Dermis blood vessel endothelial cell (primary cell): Measurements from ENCODE around the gene LRRTM4. TPM values are rescaled to one million over a fixed set of nuclear protein-coding genes. Genes with fewer than 3 reads are reported as not detected.

Experiments
- DNase-seq: peaks from one replicate; pipeline ENCODE4 v3.0.0; 2010
- total RNA-seq: library from RNA; depleted of rRNA; stranded (reverse); fragments of >200 nt; gene quantifications from 2 replicates; pipeline ENCODE4 v1.2.3, GENCODE V29; 2014

LRRTM4 gene
- total RNA-seq, 1 donor from 2014 or later = not detected

GRCh38 chr2:77469106-77469505, 53.1 kb downstream of the LRRTM4 start:
- DNase-seq = no peak

GRCh38 chr2:77459840-77460239, 62.3 kb downstream of the LRRTM4 start:
- DNase-seq = no peak

GRCh38 chr2:77458216-77458615, 64.0 kb downstream of the LRRTM4 start:
- no peak for DNase-seq

GRCh38 chr2:77457665-77458064, 64.5 kb downstream of the LRRTM4 start:
- no peak for DNase-seq

DNA sequence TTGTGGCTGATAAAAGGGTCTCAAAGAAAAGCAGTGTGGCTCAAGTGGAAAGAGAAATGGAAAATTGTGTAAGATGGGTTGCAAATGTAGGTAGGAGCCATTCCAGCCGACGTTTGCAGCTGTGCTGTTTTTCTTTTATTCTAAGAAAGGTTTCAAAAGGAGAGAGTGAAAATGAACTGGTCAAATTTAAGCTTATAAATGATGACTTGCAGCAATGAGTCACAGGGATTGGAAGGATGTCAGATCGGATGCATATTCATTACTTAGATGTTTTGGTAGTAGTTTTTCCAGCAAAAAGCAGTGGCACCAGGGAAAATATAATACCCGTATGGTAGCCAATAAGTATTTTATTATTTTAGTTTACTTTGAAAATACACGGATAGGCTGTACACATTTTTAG, 79.1 kb downstream of the LRRTM4 start:
- no peak for DNase-seq

GRCh38 chr2:77434880-77435279, 87.3 kb downstream of the LRRTM4 start:
- DNase-seq = no peak

- no peak for DNase-seq
Measured at GRCh38 chr2:77428946-77429345, 93.2 kb downstream of the LRRTM4 start.

GRCh38 chr2:77421971-77422370, 100.2 kb downstream of the LRRTM4 start:
- DNase-seq = no peak

DNA sequence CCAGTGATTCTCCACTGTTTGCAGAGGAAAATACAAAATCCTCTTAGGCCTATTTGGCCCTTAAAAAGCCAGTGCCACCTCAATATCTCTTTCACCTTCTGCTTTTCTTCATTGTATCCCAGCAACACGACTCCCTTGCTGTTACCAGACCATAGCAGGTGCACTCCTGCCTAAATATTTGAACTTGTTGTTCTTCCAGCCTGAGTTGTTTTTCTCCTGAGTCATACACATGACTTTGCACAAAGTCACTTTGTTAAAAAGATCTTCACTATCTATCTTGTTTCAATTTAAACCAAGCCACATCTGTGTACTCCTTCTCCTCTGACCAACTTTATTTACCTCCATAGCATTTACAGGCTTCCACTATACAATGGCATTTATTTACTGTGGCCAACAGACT, 103.6 kb downstream of the LRRTM4 start:
- DNase-seq = no peak

GRCh38 chr2:77404189-77404588, 118.0 kb downstream of the LRRTM4 start:
- no peak for DNase-seq

- DNase-seq = no peak
Measured at GRCh38 chr2:77398970-77399600, 123.1 kb downstream of the LRRTM4 start.

DNA sequence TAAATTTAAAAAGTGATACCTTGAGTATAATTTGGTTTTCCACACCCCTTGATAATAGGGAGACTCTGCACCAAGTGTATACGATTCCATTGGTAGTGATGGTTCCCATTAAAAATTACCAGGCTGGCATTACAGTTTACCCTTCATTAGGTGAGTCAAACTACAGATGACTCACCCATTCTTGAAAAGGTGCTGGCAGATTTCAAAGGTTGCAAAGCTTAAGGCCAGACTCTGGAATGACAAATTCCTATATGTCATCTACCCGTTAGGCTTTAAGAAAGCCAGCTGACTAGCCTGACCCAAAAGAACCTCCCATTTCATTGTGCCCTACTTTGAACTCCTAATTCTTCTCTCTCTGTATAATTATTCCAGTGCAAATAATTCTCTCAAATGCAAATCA, 124.4 kb downstream of the LRRTM4 start:
- DNase-seq = no peak

DNA sequence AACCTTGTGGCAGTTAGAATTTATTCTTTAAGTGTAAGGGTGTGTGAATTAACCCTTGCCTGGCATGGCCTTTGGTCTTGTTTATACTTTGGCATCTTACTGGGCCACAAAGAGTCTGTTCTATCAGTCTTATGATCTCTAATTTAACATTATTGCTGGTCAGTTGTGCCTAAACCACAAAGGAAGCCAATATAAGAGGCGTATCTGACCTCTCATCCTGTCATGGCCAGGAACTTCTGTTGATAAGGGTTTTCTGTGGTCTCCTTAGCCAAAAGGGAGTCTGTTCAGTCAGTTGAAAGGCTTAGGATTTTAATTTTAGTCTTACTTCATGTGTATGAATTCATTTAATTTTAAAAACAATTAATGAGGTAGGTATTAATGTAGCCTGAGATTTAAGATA, 127.2 kb downstream of the LRRTM4 start:
- DNase-seq = no peak

DNA sequence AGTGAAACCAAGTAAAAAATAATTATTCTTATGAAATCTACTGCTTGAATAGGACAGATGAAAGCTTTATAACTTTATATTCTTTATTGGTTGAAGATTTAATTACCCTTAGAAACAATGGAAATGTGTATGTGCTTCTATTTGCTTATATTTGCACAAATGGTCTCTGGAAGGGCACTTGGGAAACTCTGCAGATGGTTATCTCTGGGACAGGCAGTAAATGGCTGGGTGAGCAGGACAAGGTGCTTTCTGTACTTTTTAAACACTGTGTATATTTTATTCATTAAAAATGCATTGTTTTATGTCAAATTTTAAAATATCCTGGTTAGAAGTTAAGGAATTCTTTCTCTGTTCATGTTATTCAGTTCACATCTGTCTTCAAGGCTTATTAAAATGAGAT, 131.1 kb downstream of the LRRTM4 start:
- DNase-seq = no peak

DNA sequence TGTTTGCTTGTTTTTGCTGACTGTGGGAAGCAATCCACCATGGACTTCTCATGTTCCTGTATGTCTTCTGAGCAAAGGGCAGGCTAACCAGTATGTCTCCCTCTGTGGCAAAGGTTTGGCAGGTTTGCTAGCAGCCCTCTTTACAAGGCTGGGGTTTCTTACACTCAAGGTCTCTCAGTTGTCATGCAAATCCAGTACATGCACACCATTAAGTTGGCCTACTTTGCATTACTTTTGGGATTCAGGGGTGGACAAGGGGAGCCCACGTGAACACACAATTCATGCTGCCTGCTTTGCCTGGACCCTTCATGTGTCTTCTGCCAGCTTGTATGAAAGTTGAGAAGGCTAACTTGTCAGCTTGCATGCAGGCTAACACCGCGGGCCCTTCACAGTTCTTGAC, 134.9 kb downstream of the LRRTM4 start:
- no peak for DNase-seq

DNA sequence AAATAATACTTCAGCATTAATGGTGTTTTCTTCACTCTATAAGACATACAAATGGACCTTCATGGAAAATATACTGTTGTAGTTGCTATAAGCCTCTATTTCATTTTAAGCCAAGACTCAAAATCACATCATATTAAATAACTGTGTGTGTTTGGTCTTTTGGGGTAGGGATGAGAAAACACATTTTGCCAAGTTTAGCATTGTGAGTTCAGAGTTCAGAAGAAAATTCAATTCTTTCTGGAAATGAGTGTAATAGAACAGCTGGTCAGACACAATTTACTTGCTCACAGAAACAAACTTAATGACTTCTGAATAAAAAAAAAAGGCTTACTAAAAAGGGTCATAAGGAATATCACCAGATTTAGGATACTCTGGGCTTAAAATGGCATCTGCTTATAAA, 149.5 kb downstream of the LRRTM4 start:
- DNase-seq = no peak

DNA sequence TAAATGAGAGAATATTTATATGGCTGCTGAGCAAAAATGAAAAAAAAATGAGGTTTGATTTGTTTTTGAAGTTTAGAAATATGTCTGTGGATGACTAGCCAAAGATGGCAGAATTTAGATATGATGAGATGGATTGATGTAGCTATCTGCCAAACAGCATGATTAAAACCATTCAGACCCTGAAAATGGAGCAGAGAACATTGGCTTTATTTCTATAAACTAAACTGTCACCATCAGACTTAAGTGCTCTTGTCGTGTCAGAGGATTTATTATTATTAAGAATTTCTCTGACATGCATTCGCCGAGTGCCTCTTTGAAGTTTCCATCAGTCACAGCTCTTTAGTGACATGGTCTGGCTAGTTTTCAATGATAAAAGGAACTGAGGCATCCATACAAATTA, 151.7 kb downstream of the LRRTM4 start:
- DNase-seq = no peak

DNA sequence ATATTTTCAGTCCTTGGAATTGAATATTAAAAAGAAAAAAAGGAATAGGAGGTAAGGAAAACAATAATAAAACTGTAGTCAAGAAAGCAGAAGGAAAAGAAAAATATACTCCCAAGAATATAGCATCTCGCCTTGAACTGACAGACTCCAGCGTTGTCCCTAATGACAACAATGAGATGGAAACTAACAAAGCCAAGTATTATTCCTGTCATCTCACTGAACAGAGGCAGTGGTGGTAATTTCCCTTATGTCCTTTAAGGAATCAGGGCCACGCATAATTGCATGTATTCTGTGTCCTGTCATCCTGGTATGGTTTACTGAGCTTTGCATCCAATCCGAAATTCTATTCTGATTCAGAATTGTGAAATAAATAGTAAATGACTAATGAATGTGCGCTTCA, 158.9 kb downstream of the LRRTM4 start:
- no peak for DNase-seq

DNA sequence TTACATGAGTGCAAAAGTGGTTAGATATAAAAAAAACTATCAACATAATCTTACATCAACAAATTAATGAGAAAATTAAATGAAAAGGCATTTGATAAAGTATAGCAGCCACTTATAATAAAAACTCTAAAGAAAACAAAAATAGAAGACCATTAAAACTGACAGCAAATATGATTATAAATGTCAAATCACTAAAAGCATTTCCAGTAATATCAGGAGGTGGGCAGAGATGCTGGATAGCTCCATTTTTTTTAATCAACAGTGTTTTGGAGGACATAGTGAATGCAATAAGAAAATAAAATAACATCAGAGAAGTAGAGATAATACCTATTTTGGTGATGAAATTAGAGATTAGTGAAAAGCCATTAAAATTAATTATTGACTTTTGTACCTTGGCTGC, 173.4 kb downstream of the LRRTM4 start:
- DNase-seq = no peak

- DNase-seq = no peak
Measured at GRCh38 chr2:77336013-77336412, 186.2 kb downstream of the LRRTM4 start.

DNA sequence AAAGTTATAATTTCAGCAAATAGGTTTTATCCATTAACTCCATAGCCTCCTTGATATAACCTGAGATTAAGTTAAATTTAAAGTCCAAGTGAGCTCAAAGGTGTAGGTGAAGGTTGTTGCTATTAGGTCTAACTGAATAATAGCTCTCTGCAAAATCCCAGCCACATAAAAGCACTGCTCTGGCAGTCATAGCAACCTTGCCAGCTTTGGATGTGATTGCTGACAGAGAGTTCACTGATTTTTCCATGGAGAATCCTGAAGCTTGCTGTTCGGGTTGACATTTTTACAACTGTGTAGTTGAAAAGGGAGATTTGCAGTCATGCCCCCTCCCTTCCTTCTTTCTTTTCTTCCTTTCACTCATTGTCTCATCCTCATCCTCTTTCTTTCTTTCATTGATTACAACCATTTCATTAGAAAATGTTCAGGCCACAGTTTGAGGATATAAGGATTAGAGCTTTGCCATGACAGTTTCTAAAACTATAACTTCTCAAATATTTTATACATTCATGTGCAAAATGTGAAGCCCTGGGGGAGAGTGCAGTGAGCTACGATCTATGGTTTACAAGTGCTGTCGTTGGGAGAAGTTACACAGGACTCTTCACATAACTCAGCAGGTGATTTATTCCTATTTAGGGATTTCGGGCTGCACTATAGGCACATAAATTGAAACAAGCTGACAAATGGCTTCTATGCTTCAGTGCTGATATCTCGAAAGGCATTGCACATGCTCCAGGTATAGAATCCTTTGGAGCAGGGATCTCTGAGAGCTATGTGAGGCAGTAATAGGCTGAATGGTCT, 193.8 kb downstream of the LRRTM4 start:
- no peak for DNase-seq

- no peak for DNase-seq
Measured at GRCh38 chr2:77325395-77325794, 196.8 kb downstream of the LRRTM4 start.

DNA sequence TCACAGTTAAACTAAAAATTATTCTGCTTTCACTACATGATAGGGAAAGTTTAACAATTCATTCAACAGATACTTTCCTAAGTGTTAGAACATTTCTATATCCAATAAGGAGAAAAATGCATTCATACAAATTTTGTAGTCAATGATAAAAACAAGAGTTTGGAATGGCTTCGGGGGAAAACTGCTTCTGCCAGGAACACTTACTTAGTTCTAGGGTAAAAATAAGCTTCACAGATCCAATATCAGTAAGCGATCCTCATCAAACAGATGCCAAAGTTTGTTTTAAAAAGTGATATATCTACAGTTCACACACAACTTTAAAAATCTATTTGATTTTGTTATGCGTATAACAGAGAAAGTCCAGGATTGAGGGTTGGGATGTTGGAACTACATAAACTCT, 199.7 kb downstream of the LRRTM4 start:
- no peak for DNase-seq

DNA sequence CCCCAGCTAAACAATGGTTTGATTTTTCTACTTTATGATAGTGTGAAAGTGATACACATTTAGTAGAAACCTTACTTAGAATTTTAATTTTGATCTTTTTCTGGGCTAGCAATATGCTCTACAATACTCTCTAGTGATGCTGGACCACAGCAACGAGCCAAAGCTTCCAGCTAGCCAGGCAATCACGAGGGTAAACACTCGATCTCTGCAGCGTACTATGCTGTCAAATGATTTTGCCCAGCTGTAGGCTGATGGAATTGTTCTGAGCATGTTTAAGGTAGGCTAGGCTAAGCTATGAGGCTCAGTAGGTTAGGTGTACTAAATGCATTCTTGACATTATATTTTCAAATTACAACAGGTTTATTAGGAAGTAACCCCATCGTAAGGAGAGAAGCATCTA, 207.5 kb downstream of the LRRTM4 start:
- no peak for DNase-seq

DNA sequence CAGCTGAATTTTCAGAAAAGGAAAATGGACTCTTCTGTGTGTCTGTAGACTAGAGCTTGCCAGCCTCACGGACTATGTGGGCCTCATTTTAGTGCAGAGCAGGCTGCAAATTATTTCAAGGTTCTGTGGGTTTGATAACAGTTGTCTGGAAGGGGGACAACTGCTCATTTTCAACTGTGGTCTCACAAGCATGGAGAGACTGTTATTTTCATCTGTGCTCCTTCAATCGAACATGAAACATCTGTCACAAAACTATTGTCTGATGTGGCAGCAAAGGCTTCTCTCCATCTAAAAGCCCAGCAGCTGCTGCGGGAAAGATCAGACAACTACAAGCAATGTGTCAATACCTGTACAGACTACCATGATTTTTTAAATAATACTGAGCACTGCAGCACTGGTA, 211.8 kb downstream of the LRRTM4 start:
- DNase-seq = no peak
